Measurements from ENCODE around the gene MAPK1. TPM values are rescaled to one million over a fixed set of nuclear protein-coding genes. Genes with fewer than 3 reads are reported as not detected.

MAPK1 gene
- 33.9 and 57.4 TPM in 2 replicates for total RNA-seq

GRCh38 chr22:21867528-21868266 lies at the start of gene MAPK1:
TSS of gene MAPK1 (minus strand) at chr22:21867645. CDS start at chr22:21867440, 205 bp downstream.

GRCh38 chr22:21735200-21736083 lies 132.0 kb downstream of the MAPK1 start, which contains the start of gene YPEL1:
TSS of gene YPEL1 (minus strand) at chr22:21735794. CDS start at chr22:21710744, 25,050 bp downstream.

Other genes with a start within 250 kb of the MAPK1 start
- 103 and 157 TPM in 2 replicates for gene YDJC, start 237.6 kb downstream of the MAPK1 start, total RNA-seq
- gene CCDC116, start 234.9 kb downstream of the MAPK1 start, total RNA-seq: not detected in 2 replicates
- 124 and 205 TPM in 2 replicates for gene SDF2L1, start 225.3 kb downstream of the MAPK1 start, total RNA-seq
- 17.6 and 19.1 TPM in 2 replicates for gene PPIL2, start 201.6 kb downstream of the MAPK1 start, total RNA-seq
- 0.08 TPM in 1 of 2 replicates, not detected in the other for gene YPEL1, start 131.9 kb downstream of the MAPK1 start, total RNA-seq
- 24.4 and 33.3 TPM in 2 replicates for gene PPM1F, start 85.2 kb upstream of the MAPK1 start, total RNA-seq
- gene TOP3B, start 115.1 kb upstream of the MAPK1 start, total RNA-seq: 16.1 and 17.5 TPM in 2 replicates